Tibial artery (tissue), 4 donors: Measurements from ENCODE around the gene ITGA6.

Experiments
- DNase-seq, 2 donors: peaks; one replicate each; pipeline ENCODE4 v3.0.0-alpha.2; 2019
- H3K27ac ChIP-seq, 2 donors: fragments of 200-600 bp; sonication (generic) in 1 of 2; 1 replicate in 1 of 2; 2 replicates in 1 of 2; pipeline ENCODE4 v1.5.1; 2018 to 2019; ENCODE audit warnings: mild to moderate bottlenecking in 1 of 2
- H3K27me3 ChIP-seq, 2 donors: fragments of 200-600 bp; sonication (generic) in 1 of 2; one replicate each; pipeline versions ENCODE4 v1.5.1 to v1.6.0; 2016 to 2019
- H3K36me3 ChIP-seq, 3 donors: fragments of 200-600 bp; sonication (generic) in 2 of 3; one replicate each; pipeline ENCODE4 v1.5.1; 2016 to 2019; ENCODE audit warnings: mild to moderate bottlenecking in 2 of 3
- H3K4me1 ChIP-seq, 4 donors: fragments of 200-600 bp; sonication (generic) in 2 of 4; 1 replicate in 3 of 4; 2 replicates in 1 of 4; pipeline ENCODE4 v1.5.1; 2016 to 2019
- H3K4me3 ChIP-seq, 2 donors: fragments of 200-600 bp; sonication (generic) in 1 of 2; 1 replicate in 1 of 2; 2 replicates in 1 of 2; pipeline ENCODE4 v1.5.1; 2018 to 2019; ENCODE audit warnings: mild to moderate bottlenecking in 2 of 2
- H3K9me3 ChIP-seq, 3 donors: fragments of 200-600 bp; sonication (generic) in 1 of 3; one replicate each; pipeline ENCODE4 v1.5.1; 2016 to 2019
- intact Hi-C: fragments of 100-400 bp; cut with DNase I; formaldehyde crosslinking; loops from one replicate; pipeline ENCODE4 v1.15.0; 2023; ENCODE audit warnings: low total_unique reads
- TF ChIP-seq, protein P1 (sequence below), 2 experiments: fragments of 200-600 bp in 1 of 2; fragments of 450-650 bp in 1 of 2; IDR thresholded peaks; one replicate each; pipeline ENCODE4 v1.5.1; 2017 to 2019; ENCODE audit warnings: antibody characterized with exemption in 2 of 2, mild to moderate bottlenecking in 1 of 2, moderate library complexity in 1 of 2

ITGA6 gene

DNA sequence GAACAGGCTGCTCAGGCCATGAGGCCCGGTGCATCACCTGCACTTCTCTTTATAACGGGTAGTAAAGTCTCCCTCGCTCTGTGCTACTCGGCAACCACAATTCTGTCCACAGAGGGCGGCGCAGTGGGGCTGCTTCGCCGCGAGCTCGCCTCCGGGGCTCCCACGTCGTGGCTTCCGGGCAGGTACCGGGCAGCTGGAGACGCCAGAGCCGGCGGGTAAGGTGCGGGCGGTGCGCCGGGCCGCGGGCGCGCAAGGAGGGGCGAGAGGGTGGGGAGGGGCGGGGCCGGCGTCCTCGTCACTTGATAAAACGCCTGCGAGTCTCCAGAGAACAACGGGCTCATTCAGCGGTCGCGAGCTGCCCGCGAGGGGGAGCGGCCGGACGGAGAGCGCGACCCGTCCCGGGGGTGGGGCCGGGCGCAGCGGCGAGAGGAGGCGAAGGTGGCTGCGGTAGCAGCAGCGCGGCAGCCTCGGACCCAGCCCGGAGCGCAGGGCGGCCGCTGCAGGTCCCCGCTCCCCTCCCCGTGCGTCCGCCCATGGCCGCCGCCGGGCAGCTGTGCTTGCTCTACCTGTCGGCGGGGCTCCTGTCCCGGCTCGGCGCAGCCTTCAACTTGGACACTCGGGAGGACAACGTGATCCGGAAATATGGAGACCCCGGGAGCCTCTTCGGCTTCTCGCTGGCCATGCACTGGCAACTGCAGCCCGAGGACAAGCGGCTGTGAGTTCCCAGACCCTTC is at the start of gene ITGA6:
TSS of gene ITGA6 (plus strand) at position 331 of the 734 bp plus-strand sequence.
- H3K27ac ChIP-seq: peak within 1 kb of the TSS; percentile 48 to 59
- H3K36me3 ChIP-seq: no peaks in the 10 kb centered on the region
- peaks cover 0 to 36% (median 16%) of the 10 kb centered on the region in 4 donors for H3K4me1 ChIP-seq
- no peaks in the 10 kb centered on the region for H3K27me3 ChIP-seq
- peak; percentile 23 to 73 for DNase-seq
- TF ChIP-seq, protein P1, sequence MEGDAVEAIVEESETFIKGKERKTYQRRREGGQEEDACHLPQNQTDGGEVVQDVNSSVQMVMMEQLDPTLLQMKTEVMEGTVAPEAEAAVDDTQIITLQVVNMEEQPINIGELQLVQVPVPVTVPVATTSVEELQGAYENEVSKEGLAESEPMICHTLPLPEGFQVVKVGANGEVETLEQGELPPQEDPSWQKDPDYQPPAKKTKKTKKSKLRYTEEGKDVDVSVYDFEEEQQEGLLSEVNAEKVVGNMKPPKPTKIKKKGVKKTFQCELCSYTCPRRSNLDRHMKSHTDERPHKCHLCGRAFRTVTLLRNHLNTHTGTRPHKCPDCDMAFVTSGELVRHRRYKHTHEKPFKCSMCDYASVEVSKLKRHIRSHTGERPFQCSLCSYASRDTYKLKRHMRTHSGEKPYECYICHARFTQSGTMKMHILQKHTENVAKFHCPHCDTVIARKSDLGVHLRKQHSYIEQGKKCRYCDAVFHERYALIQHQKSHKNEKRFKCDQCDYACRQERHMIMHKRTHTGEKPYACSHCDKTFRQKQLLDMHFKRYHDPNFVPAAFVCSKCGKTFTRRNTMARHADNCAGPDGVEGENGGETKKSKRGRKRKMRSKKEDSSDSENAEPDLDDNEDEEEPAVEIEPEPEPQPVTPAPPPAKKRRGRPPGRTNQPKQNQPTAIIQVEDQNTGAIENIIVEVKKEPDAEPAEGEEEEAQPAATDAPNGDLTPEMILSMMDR (IDR thresholded peaks at IDR 0.05): no peak
- no peaks in the 10 kb centered on the region for H3K9me3 ChIP-seq
- intact Hi-C loops: no loop called here
- H3K4me3 ChIP-seq: peak within 1 kb of the TSS; percentile 61 to 72

DNA sequence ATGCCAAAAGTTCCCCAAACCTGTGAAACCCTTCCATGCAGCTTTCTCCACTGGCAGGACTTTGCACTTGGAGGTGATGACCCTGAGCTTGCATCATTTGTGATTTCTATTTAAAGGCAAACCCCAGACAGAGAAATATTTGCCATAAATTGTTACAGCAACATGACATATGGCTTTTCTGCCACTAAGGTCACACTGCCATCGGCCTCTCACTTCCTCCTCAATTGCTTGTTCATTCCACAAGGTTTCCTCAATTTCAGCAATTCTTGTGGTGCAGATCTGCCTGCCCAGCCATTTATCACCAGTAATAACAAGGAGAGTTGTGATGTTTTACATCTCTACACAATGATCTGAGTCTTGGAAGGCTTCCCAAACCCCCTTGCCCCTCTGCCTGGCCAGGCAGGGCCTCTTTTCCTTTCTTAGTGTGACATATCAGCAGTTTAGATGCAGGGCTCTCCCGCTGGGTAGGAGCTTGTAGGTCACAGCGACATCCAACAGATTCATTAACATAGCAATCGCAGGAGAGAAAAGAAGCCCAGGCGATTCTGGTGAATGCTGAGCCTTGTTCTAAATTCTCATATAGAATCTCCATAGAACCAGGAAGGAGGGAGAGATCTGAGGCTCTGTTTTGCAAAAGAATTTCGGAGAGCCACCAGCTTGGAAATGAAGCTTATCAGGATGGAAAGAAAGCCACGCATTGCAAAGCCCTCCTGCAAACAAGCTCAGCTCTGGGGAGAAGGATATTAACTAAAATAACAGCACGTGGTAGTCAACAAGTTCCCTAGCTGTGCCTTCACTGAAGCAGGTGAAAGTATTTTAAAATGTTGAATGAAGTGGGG is 46.7 kb upstream of the ITGA6 start:
- Histone ChIP-seq H3K9me3 (peaks cover 0 to 3% (median 0%) of the 10 kb centered on the region in 3 donors), H3K27me3 (no peaks in the 10 kb centered on the region), H3K27ac (no peak overlapping the region), H3K4me3 (no peak overlapping the region), H3K36me3 (no peaks in the 10 kb centered on the region), H3K4me1 (peaks cover 0 to 35% (median 18%) of the 10 kb centered on the region in 4 donors)
- no peak for DNase-seq
- intact Hi-C loops: no loop called here
- TF ChIP-seq, protein P1 (IDR thresholded peaks at IDR 0.05): no peak

DNA sequence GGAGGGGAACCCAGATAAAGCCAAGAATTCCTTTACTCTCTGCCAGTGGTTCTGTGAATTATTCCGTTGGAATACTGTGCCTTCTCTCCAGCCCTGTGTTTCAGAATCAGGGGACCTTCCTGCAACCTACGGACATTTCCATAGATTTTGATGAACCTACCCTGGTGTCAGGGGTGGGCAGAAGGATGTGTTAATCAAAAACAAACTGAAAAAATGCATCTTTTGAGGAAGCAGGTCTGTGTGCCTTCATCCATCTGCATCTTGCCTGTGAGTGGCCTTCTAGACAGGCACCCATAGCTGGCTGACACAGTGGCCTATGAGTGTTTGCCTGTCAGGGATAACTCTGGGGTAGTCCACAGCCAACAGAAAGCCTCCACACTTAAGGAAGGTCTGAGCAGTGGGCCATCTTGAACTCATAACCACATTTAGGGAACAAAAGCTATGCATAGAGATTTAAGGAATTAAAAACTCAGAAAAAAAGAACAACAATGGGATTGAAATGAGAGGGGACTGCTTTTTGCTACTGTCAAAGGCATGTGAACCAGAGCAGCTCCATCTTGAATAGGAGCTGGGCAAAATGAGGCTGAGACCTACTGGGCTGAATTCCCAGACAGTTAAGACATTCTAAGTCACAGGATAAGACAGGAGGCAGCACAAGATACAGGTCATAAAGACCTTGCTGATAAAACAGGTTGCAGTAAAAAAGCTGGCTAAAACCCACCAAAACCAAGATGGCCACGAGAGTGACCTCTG is 45.9 kb upstream of the ITGA6 start:
- intact Hi-C loops: no loop called here
- H3K27me3 ChIP-seq: no peaks in the 10 kb centered on the region
- TF ChIP-seq, protein P1 (IDR thresholded peaks at IDR 0.05): no peak
- H3K27ac ChIP-seq: no peak overlapping the region
- H3K9me3 ChIP-seq: peaks cover 0 to 3% (median 0%) of the 10 kb centered on the region in 3 donors
- DNase-seq: no peak
- H3K36me3 ChIP-seq: no peaks in the 10 kb centered on the region
- H3K4me1 ChIP-seq: peaks cover 0 to 27% (median 16%) of the 10 kb centered on the region in 4 donors
- no peak overlapping the region for H3K4me3 ChIP-seq

DNA sequence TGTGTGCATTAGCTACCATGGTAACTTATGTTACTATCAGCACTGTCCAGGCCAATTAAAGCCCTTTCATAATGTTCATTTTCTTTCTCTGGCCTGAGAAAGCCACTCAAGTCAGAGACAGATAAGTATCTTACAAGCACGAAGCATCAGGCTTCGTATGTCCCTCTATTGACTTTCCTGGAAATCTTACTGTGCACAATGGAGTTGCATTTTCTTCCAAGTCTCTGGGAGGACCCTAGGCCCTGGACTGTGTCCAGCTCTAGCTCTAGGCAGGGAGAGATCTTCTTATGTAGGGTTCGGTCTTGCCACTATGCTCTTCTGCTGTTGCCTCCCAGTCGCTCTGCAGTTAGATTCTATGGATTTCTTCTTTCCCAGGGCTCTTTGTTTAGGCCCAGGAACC is 40.0 kb upstream of the ITGA6 start:
- no peak for DNase-seq
- Histone ChIP-seq H3K4me3 (no peak overlapping the region), H3K9me3 (no peaks in the 10 kb centered on the region), H3K36me3 (no peaks in the 10 kb centered on the region), H3K27me3 (no peaks in the 10 kb centered on the region), H3K4me1 (no peaks in the 10 kb centered on the region), H3K27ac (no peak overlapping the region)
- intact Hi-C loops: no loop called here
- TF ChIP-seq, protein P1 (IDR thresholded peaks at IDR 0.05): no peak

DNA sequence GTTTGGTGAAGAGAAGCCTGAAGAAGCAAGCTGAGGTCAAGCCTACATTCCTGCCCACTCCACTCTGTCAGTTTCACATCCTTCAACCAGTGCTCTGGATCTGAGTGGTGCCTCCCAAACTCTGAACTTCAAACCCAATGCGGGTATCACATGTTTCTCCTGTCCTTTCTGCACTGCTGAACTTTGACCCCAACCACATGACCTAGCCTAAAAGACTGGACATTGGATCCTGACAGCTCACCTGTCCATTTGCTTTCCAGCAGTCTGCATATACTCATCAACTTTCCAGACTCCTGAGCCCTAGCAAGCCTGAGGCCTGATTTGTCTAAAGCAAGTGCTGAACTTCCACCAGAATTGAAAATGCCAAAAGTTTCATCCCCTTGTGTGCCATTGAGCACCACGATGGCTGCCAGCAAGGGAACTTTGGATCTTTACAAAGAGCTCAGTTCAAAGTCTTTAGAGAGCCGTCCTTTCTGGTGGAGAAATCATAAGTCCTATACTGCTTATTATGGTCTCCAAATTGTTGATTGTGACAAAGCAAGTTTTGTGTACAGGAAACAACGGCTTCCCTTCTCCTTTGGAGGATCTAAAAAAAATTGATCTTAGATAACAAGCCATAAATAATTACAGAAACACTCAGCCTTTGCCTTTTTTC is 37.6 kb upstream of the ITGA6 start:
- H3K27me3 ChIP-seq: no peaks in the 10 kb centered on the region
- intact Hi-C loops: no loop called here
- no peak overlapping the region for H3K4me3 ChIP-seq

More for the DNA sequence above, 37.6 kb upstream of the ITGA6 start:
- peaks cover 0 to 19% (median 11%) of the 10 kb centered on the region in 4 donors for H3K4me1 ChIP-seq
- no peak overlapping the region for H3K27ac ChIP-seq
- H3K36me3 ChIP-seq: no peaks in the 10 kb centered on the region
- TF ChIP-seq, protein P1 (IDR thresholded peaks at IDR 0.05): no peak
- DNase-seq: no peak
- H3K9me3 ChIP-seq: no peaks in the 10 kb centered on the region
